C4-2B (cell line): Measurements from ENCODE around the gene INAFM1.

Source experiments
- H3K27ac ChIP-seq: fragments of 450-650 bp; 2 replicates; pipeline ENCODE4 v1.5.1; 2017
- ZFX ChIP-seq: fragments of 450-650 bp; IDR thresholded peaks from 2 replicates; pipeline ENCODE4 v1.6.1; 2017
- TF ChIP-seq, protein P1 (sequence below): fragments of 450-650 bp; conservative IDR thresholded peaks from 2 replicates; pipeline ENCODE4 v1.5.1; 2017; ENCODE audit warnings: mild to moderate bottlenecking

The INAFM1 gene

DNA sequence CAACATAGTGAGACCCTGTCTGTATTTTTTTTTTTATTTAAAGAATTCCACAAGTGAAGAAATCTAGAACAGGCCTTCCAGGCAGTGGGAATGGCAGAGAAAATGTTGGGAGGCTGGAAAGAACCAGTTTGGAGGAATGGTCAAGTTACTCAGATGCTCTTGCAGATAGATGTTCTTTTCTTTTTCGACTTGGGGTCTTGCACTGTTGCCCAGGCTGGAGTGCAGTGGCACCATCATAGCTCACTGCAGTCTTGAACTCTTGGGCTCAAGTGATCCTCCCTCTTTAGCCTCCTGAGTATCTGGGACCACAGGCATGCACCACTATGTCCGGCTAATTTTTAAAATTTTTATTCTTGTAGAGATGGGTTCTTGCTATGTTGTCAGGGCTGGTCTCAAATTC is 35.6 kb downstream of the INAFM1 start:
- no peak overlapping the region for H3K27ac ChIP-seq
- TF ChIP-seq, protein P1, sequence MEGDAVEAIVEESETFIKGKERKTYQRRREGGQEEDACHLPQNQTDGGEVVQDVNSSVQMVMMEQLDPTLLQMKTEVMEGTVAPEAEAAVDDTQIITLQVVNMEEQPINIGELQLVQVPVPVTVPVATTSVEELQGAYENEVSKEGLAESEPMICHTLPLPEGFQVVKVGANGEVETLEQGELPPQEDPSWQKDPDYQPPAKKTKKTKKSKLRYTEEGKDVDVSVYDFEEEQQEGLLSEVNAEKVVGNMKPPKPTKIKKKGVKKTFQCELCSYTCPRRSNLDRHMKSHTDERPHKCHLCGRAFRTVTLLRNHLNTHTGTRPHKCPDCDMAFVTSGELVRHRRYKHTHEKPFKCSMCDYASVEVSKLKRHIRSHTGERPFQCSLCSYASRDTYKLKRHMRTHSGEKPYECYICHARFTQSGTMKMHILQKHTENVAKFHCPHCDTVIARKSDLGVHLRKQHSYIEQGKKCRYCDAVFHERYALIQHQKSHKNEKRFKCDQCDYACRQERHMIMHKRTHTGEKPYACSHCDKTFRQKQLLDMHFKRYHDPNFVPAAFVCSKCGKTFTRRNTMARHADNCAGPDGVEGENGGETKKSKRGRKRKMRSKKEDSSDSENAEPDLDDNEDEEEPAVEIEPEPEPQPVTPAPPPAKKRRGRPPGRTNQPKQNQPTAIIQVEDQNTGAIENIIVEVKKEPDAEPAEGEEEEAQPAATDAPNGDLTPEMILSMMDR = no peak
- TF ChIP-seq ZFX = no peak

DNA sequence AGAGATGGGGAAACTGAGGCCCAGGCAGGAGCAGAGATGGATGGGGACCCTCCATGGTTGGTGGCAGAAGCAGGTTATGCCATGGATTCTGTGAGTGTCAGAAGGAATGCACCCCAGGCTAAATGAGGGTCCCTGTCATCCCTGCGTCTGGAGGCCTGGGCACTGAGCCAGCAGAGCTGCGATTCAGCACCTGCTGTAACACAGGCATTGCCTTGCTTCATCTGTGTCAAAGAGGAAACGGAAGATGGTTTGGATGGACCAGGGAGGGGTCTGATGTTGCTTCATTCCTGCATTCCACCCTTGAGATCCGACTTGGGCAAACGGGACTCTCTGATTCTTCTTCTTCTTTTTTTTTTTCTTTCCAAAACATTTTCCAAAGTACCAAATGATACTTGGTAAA is 36.1 kb downstream of the INAFM1 start:
- TF ChIP-seq, protein P1 = no peak
- TF ChIP-seq ZFX = no peak
- no peak overlapping the region for H3K27ac ChIP-seq

DNA sequence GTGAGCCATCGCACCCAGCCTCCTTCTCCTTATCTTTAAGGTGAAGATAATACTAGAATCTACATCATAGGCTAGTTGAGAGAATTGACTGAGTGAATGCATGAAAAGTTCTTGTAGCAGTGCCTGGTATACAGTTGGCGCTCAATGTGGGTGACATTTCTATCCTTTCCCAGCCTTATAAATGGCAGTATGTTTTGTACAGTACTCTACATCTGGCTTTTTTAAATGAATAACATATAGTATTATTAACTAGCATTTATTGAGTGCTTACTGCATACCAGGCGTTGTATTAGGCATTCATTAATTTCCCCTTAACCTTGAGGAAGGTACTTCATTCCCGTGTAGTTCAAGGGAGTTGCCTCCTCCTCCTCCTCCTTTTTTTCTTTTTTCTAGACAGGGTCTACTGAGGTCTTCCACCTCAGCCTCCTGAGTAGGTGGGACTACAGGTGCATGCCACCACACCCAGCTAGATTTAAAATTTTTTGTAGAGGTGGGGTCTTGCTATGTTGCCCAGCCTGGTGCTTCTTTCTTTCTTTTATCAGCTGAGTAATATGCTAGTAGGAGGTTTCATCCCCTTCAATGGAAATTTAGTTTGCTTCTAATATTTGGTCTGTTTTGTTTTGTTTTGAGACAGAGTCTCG is 37.8 kb downstream of the INAFM1 start:
- no peak overlapping the region for H3K27ac ChIP-seq

DNA sequence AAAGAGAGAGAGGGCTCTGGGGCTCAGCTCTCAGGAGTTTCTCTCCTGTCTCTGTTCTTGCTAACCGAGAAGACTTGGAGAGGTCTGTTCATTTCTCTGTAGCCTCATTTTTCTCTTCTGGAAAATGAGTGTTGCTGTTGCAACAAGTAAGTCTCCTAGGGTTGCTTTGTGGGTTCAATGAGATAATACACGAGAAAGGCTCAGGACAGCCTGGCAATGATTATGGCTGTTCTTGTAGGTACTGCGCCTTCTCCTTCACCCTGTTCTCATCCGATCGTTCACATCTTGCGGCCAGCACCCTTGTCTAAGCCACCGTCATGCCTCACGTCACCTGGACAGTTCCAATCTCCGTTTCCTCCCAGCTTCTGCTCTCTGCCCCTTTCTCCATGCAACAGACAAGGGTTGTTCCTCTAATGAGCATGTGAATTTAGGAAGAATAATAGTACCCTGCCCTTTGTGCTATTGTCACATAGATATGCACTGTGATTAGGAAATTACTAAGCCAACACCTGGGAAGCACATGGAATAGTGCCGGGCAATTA is 39.1 kb downstream of the INAFM1 start:
- TF ChIP-seq, protein P1 = no peak
- no peak for TF ChIP-seq ZFX

More for the DNA sequence above, 37.8 kb downstream of the INAFM1 start:
- no peak for TF ChIP-seq ZFX
- TF ChIP-seq, protein P1 = no peak

DNA sequence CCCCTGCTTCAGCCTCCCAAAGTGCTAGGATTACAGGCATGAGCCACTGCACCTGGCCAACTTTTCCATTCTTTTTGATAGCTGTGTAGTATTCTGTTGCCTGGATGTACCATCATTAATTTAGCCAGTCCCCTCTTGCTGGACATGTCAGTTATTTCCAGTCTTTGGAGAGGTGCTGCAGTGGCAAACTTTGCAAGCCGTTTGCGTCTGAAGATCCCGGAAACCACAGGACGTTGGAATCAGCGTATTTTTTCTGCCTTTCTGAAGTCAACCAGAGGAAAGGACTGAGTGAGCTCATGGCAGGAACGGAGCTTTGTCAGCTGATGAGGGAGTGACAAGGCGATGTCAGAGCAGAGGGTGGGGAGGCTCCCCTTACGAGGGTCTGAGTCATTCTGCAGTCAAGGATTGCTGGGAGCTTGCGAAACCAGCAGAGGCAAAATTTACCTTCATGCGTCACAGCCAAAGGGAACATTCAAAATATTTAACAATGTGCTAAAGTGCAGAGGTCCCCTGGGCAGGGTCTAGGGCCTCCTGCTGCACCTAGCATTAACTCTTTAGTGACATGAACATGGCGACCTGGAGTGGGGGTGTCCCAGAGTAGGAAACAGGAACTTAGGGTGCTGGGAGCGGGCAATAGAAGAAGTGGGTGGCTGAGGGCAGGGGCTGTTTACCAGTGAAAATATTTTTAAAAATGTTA is 40.6 kb downstream of the INAFM1 start:
- H3K27ac ChIP-seq = no peak overlapping the region
- TF ChIP-seq ZFX = no peak
- TF ChIP-seq, protein P1 = no peak

More for the DNA sequence above, 39.1 kb downstream of the INAFM1 start:
- no peak overlapping the region for H3K27ac ChIP-seq

DNA sequence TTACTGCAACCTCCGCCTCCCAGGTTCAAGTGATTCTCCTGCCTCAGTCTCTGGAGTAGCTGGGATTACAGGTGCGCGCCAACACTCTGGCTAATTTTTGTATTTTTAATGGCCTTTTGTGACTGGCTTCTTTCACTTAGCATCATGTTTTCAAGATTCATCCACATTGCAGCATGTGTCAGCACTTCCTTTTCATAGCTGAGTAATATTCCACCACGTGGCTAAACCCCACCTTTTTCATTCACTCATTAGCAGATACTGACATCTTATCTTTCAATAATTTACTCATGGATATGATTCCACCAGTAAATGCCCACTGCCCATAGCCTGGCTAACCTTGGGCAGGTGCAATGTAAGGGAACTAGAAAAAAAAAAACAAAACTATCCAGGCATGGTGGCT is 41.8 kb downstream of the INAFM1 start:
- no peak overlapping the region for H3K27ac ChIP-seq
- TF ChIP-seq, protein P1 = no peak
- no peak for TF ChIP-seq ZFX
